Nephron (organoid): ENCODE measurements around the gene PRSS21.

Experiments
- H3K27ac Mint-ChIP-seq, 3 experiments: 2 replicates each; pipeline ENCODE4 v1.8.0; 2020; ENCODE audit warnings: mixed read lengths in 3 of 3, mild to moderate bottlenecking in 2 of 3, moderate library complexity in 1 of 3
- H3K27me3 Mint-ChIP-seq: 2 replicates; pipeline ENCODE4 v1.8.0; 2021; ENCODE audit warnings: low read depth, mild to moderate bottlenecking, moderate library complexity, mixed read lengths
- H3K36me3 Mint-ChIP-seq: 2 replicates; pipeline ENCODE4 v1.8.0; 2020; ENCODE audit warnings: low read depth, mixed read lengths
- H3K4me1 Mint-ChIP-seq: 2 replicates; pipeline ENCODE4 v1.8.0; 2020; ENCODE audit warnings: mixed read lengths
- H3K4me3 Mint-ChIP-seq, 3 experiments: 2 replicates each; pipeline ENCODE4 v1.8.0; 2020; ENCODE audit warnings: mild to moderate bottlenecking in 3 of 3, mixed read lengths in 3 of 3, moderate library complexity in 2 of 3
- H3K9me3 Mint-ChIP-seq: 2 replicates; pipeline ENCODE4 v1.8.0; 2020; ENCODE audit warnings: mixed read lengths
- TF ChIP-seq, protein P1 (sequence below), 3 experiments: fragments of 200-600 bp; sonication (generic); IDR thresholded peaks; one replicate each; pipeline ENCODE4 v1.5.0; 2021; ENCODE audit warnings: antibody characterized with exemption in 3 of 3; ENCODE audit not compliant: unreplicated experiment in 3 of 3

PRSS21 gene, protein sequence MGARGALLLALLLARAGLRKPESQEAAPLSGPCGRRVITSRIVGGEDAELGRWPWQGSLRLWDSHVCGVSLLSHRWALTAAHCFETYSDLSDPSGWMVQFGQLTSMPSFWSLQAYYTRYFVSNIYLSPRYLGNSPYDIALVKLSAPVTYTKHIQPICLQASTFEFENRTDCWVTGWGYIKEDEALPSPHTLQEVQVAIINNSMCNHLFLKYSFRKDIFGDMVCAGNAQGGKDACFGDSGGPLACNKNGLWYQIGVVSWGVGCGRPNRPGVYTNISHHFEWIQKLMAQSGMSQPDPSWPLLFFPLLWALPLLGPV

DNA sequence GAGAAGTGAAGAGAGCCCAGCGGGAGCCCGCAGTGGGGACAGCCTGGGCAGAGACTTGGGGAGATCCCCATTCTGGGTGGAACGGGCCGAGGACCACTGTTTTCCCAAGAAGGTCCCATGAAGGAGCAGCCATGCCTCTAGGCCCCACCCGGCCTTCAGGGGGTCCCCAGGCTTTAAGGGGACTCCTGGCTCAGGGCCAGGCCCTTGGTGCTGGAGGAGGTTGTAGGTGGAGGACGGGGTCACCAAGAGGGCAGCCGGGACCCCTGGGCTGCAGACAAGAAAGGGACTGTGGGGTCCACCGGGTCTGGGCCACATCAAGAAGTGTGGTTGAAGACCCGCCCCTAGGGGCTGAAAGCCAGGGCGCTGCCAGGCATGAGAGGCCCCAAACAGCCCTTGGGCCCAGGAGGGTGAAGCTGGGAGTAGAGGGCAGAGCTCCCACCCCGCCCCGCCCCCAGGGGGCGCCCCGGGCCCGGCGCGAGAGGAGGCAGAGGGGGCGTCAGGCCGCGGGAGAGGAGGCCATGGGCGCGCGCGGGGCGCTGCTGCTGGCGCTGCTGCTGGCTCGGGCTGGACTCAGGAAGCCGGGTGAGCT, at the start of gene PRSS21:
Gene PRSS21, plus strand, starts transcription at position 487 of the 589 bp plus-strand sequence. Its CDS starts 32 bp downstream, at position 519.
- no peaks in the 10 kb centered on the region for H3K36me3 Mint-ChIP-seq
- H3K27me3 Mint-ChIP-seq, result peaks cover 4% of the 10 kb centered on the region
- TF ChIP-seq, protein P1, sequence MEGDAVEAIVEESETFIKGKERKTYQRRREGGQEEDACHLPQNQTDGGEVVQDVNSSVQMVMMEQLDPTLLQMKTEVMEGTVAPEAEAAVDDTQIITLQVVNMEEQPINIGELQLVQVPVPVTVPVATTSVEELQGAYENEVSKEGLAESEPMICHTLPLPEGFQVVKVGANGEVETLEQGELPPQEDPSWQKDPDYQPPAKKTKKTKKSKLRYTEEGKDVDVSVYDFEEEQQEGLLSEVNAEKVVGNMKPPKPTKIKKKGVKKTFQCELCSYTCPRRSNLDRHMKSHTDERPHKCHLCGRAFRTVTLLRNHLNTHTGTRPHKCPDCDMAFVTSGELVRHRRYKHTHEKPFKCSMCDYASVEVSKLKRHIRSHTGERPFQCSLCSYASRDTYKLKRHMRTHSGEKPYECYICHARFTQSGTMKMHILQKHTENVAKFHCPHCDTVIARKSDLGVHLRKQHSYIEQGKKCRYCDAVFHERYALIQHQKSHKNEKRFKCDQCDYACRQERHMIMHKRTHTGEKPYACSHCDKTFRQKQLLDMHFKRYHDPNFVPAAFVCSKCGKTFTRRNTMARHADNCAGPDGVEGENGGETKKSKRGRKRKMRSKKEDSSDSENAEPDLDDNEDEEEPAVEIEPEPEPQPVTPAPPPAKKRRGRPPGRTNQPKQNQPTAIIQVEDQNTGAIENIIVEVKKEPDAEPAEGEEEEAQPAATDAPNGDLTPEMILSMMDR (IDR thresholded peaks at IDR 0.05; ENCODE audit: unreplicated experiment in 3 of 3), result no peak
- no peaks in the 10 kb centered on the region for H3K9me3 Mint-ChIP-seq
- no peak within 1 kb of the TSS for H3K27ac Mint-ChIP-seq
- no peaks in the 10 kb centered on the region for H3K4me1 Mint-ChIP-seq
- H3K4me3 Mint-ChIP-seq, result no peak within 1 kb of the TSS

DNA sequence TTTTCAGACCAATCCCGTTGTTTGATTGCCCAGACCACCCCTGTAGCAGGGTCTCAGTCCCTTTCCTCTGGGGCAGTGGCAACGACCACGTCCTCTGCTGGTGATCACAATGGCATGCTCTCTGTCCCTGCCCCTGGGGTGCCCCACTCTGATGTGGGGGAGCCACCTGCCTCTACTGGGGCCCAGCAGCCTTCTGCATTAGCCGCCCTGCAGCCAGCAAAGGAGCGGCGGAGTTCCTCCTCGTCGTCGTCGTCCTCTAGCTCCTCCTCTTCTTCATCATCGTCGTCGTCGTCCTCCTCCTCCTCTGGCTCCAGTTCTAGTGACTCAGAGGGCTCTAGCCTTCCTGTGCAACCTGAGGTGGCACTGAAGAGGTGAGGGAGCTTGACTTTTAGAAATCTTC, 49.1 kb upstream of the PRSS21 start:
- peaks cover 15% of the 10 kb centered on the region for H3K9me3 Mint-ChIP-seq
- no peaks in the 10 kb centered on the region for H3K27me3 Mint-ChIP-seq
- H3K27ac Mint-ChIP-seq, result peak overlapping the region in 1 of 3 experiments; percentile 76
- peaks cover 25% of the 10 kb centered on the region for H3K4me1 Mint-ChIP-seq
- no peak overlapping the region for H3K4me3 Mint-ChIP-seq
- TF ChIP-seq, protein P1 (IDR thresholded peaks at IDR 0.05; ENCODE audit: unreplicated experiment in 3 of 3), result no peak
- peaks cover 96% of the 10 kb centered on the region for H3K36me3 Mint-ChIP-seq

DNA sequence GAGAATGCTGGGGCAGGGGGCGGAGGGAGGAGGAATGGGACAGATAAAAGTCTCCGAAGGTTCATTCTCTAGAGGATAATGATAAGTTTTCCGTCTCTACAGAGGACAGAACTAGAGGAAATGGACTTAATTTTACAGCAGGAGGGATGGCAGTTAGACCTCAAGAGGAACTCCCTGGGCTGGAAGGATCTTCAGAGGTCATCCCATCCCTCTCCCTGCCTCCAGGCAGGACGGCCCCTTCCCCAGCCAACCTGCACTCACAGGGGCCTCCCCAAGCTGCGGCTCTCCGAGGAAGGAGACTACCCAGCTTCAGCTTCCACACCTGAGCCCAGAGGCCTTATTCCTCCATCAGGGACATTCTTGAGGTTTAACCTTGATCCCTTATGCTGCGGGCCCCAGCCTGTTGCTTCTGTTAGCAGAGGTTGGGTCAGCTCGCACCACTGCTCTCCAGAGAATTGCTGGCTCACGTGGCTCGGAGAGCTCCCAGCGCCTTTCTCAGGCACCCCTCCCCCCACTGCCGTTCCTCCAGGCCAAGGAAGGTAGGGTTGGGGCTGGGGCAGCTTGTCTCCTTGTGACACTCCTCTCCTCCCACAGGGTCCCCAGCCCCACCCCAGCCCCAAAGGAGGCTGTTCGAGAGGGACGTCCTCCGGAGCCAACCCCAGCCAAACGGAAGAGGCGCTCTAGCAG, 48.5 kb upstream of the PRSS21 start:
- Mint-ChIP-seq H3K4me3 (no peak overlapping the region), H3K4me1 (peaks cover 25% of the 10 kb centered on the region), H3K27ac (peak overlapping the region in 1 of 3 experiments; percentile 76), H3K36me3 (peaks cover 92% of the 10 kb centered on the region), H3K27me3 (no peaks in the 10 kb centered on the region), H3K9me3 (peaks cover 8% of the 10 kb centered on the region)
- TF ChIP-seq, protein P1 (IDR thresholded peaks at IDR 0.05; ENCODE audit: unreplicated experiment in 3 of 3), result no peak

DNA sequence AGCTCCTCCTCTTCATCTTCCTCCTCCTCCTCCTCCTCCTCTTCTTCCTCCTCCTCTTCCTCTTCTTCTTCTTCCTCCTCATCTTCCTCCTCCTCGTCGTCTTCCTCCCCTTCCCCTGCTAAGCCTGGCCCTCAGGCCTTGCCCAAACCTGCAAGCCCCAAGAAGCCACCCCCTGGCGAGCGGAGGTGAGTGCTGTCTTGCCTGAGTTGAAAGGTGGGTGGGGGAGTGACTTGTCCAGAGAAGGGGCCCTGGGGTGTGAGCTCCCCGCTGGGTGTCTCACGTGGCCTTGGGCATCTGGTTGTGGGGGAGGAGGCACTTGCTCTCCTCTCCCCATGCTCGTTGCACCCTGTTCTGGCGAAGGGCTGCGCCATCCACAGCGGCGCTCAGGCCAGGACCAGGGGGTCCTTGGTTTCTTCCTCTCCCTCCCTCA, 47.9 kb upstream of the PRSS21 start:
- TF ChIP-seq, protein P1 (IDR thresholded peaks at IDR 0.05; ENCODE audit: unreplicated experiment in 3 of 3), result no peak
- H3K27ac Mint-ChIP-seq, result peak overlapping the region; percentile 23 to 76 (median 32)
- H3K9me3 Mint-ChIP-seq, result peaks cover 8% of the 10 kb centered on the region
- H3K27me3 Mint-ChIP-seq, result no peaks in the 10 kb centered on the region
- peaks cover 86% of the 10 kb centered on the region for H3K36me3 Mint-ChIP-seq
- peaks cover 25% of the 10 kb centered on the region for H3K4me1 Mint-ChIP-seq
- H3K4me3 Mint-ChIP-seq, result no peak overlapping the region

DNA sequence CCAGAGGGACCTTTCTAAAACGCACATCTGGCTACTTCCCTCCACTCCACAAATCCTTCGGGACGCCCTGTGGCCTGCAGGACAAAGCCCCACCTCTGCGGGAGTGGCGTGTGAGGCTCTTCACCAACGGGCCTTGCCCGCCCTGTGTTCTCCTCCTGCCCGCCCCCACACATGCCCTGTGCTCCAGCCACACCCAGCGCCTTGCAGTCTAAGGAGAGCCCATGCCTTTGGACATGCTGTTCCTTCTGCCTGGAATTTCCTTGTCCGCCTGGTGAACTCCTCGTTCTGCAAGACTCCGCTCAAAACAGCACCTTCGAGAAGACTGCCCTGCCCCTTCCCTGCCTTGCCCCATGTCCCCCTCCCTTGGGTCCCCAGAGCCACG, 47.4 kb upstream of the PRSS21 start:
- Mint-ChIP-seq H3K4me3 (no peak overlapping the region), H3K27me3 (no peaks in the 10 kb centered on the region), H3K36me3 (peaks cover 81% of the 10 kb centered on the region), H3K9me3 (peaks cover 8% of the 10 kb centered on the region), H3K4me1 (peaks cover 25% of the 10 kb centered on the region), H3K27ac (peak overlapping the region; percentile 23 to 76 (median 32))
- TF ChIP-seq, protein P1 (IDR thresholded peaks at IDR 0.05; ENCODE audit: unreplicated experiment in 3 of 3), result no peak
